Endothelial cell of umbilical vein (primary cell): Measurements from ENCODE around the gene UPF1. TPM values are rescaled to one million over a fixed set of nuclear protein-coding genes. Genes with fewer than 3 reads are reported as not detected.

Experiments
- BruUV-seq: library from RNA; stranded (reverse); fragments of 400-500 nt; replicated peaks from 2 replicates; lab custom pipeline; 2021; lab: Mats Ljungman, UMichigan
- CTCF ChIA-PET: fragments of 300-600, 350-600 bp; sonication (Branson Sonifier 250); formaldehyde crosslinking; loops from one replicate; lab custom pipeline; 2021; ENCODE audit warnings: antibody characterized with exemption, inconsistent platforms; lab: Charles Lee
- POLR2A ChIA-PET: fragments of 300-600, 350-600 bp; sonication (Branson Sonifier 250); formaldehyde crosslinking; loops from one replicate; lab custom pipeline; 2021; ENCODE audit warnings: antibody characterized with exemption, inconsistent platforms; lab: Charles Lee
- DNase-seq: peaks from one replicate; pipeline ENCODE4 v3.0.0-alpha.2; 2011; ENCODE audit warnings: low read depth, low spot score
- FAIRE-seq: peaks from 2 replicates; lab custom pipeline; 2011; peaks lifted over from hg19 to GRCh38; lab: Jason Lieb, UNC
- H2AFZ ChIP-seq: 2 replicates; pipeline ENCODE4 v1.6.0; 2012; ENCODE audit warnings: low read depth, low read length, control low read depth, inconsistent platforms
- H3K27ac ChIP-seq: 2 replicates; pipeline ENCODE4 v1.5.1; 2011; ENCODE audit warnings: low read depth, mild to moderate bottlenecking, control low read depth, low read length, moderate library complexity; ENCODE audit not compliant: insufficient read depth
- H3K27me3 ChIP-seq, 2 experiments: 2 replicates each; pipeline versions ENCODE4 v1.6.0 to v1.6.1; 2011; ENCODE audit warnings: low read length in 2 of 2, mixed read lengths in 1 of 2; ENCODE audit not compliant: control insufficient read depth in 2 of 2, insufficient read depth in 2 of 2
- H3K36me3 ChIP-seq, 2 experiments: 2 replicates in 1 of 2; 3 replicates in 1 of 2; pipeline ENCODE4 v1.5.1; 2011; ENCODE audit warnings: low read length in 2 of 2, mild to moderate bottlenecking in 1 of 2, moderate library complexity in 1 of 2; ENCODE audit not compliant: control insufficient read depth in 2 of 2, insufficient read depth in 2 of 2; ENCODE audit errors: extremely low read depth in 1 of 2
- H3K4me1 ChIP-seq: 3 replicates; pipeline ENCODE4 v1.5.1; 2011; ENCODE audit warnings: mild to moderate bottlenecking, low read length; ENCODE audit not compliant: control insufficient read depth, insufficient read depth; ENCODE audit errors: extremely low read depth
- H3K4me2 ChIP-seq: 2 replicates; pipeline ENCODE4 v1.6.1; 2011; ENCODE audit warnings: low read length, control low read depth, mixed read lengths; ENCODE audit not compliant: insufficient read depth
- H3K4me3 ChIP-seq, 3 experiments: fragments of 200-600 bp in 1 of 3; sonication (generic), shearing (Covaris generic) in 1 of 3; replicated peaks in 1 of 3; 2 replicates each; pipeline ENCODE4 v1.5.1; 2011 to 2016; ENCODE audit warnings: control low read depth in 3 of 3, low read length in 3 of 3, mild to moderate bottlenecking in 2 of 3, inconsistent platforms in 1 of 3, low read depth in 1 of 3, moderate library complexity in 1 of 3; ENCODE audit not compliant: insufficient read depth in 1 of 3
- H3K79me2 ChIP-seq: 2 replicates; pipeline ENCODE4 v1.6.0; 2012; ENCODE audit warnings: low read length, inconsistent platforms; ENCODE audit not compliant: control insufficient read depth, insufficient read depth
- H3K9ac ChIP-seq: replicated peaks from 2 replicates; pipeline ENCODE3; 2011; ENCODE audit warnings: low read length, control low read depth; ENCODE audit not compliant: insufficient read depth; ENCODE audit errors: extremely low read depth
- H3K9me1 ChIP-seq: replicated peaks from 3 replicates; pipeline ENCODE4 v1.6.0; 2011; ENCODE audit warnings: mild to moderate bottlenecking, low read length; ENCODE audit not compliant: control insufficient read depth, insufficient read depth; ENCODE audit errors: extremely low read depth
- H3K9me3 ChIP-seq: replicated peaks from 2 replicates; pipeline ENCODE4 v1.5.1; 2012; ENCODE audit warnings: low read length, inconsistent platforms; ENCODE audit not compliant: control insufficient read depth, insufficient read depth
- H4K20me1 ChIP-seq: replicated peaks from 2 replicates; pipeline ENCODE3; 2011; ENCODE audit warnings: mild to moderate bottlenecking, low read length; ENCODE audit not compliant: control insufficient read depth, insufficient read depth; ENCODE audit errors: extremely low read depth
- CTCF ChIP-seq, 2 donors: IDR thresholded peaks; 1 replicate in 1 of 2; 2 replicates in 1 of 2; pipeline ENCODE4 v1.5.1; 2011; ENCODE audit warnings: low read length in 2 of 2, mild to moderate bottlenecking in 2 of 2, moderate library complexity in 2 of 2, control low read depth in 1 of 2, inconsistent platforms in 1 of 2, low read depth in 1 of 2; ENCODE audit not compliant: insufficient read depth in 1 of 2; ENCODE audit errors: extremely low read depth in 1 of 2
- EZH2 ChIP-seq: IDR thresholded peaks from 2 replicates; pipeline ENCODE4 v1.6.1; 2012; ENCODE audit warnings: borderline replicate concordance, low read depth, mild to moderate bottlenecking, moderate library complexity, low read length, inconsistent platforms; ENCODE audit not compliant: severe bottlenecking
- FOS ChIP-seq: IDR thresholded peaks from 2 replicates; pipeline ENCODE4 v1.6.1; 2011; ENCODE audit warnings: mild to moderate bottlenecking, low read length, moderate library complexity, borderline replicate concordance; ENCODE audit not compliant: insufficient read depth
- GATA2 ChIP-seq: IDR thresholded peaks from 2 replicates; pipeline ENCODE4 v1.7.0; 2011; ENCODE audit warnings: low read depth, mild to moderate bottlenecking, moderate library complexity, mixed read lengths, low read length; ENCODE audit not compliant: insufficient read length, insufficient read depth
- JUN ChIP-seq: IDR thresholded peaks from 2 replicates; pipeline ENCODE4 v1.6.1; 2011; ENCODE audit warnings: borderline replicate concordance, low read depth; ENCODE audit not compliant: insufficient read length, insufficient read depth
- MAX ChIP-seq: IDR thresholded peaks from 2 replicates; pipeline ENCODE4 v1.6.1; 2011; ENCODE audit not compliant: insufficient read depth, insufficient read length
- MYC ChIP-seq: IDR thresholded peaks from one replicate; pipeline ENCODE4 v1.6.1; 2011; ENCODE audit warnings: mild to moderate bottlenecking, low read depth, low read length
- POLR2A ChIP-seq: IDR thresholded peaks from 2 replicates; pipeline ENCODE4 v1.6.1; 2012; ENCODE audit warnings: low read depth, mild to moderate bottlenecking, control low read depth, low read length
- POLR2AphosphoS5 ChIP-seq: IDR thresholded peaks from 2 replicates; pipeline ENCODE4 v1.6.1; 2012; ENCODE audit warnings: low read depth, mild to moderate bottlenecking, control low read depth, low read length, moderate library complexity; ENCODE audit not compliant: insufficient read depth
- dilution Hi-C: fragments of 300-500 bp; cut with MboI; formaldehyde crosslinking; loops from one replicate; pipeline ENCODE4 v1.15.0; 2019; ENCODE audit warnings: low sequenced_read_pairs; ENCODE audit not compliant: extremely low pct_ligation_motif_present
- intact Hi-C: fragments of 100-400 bp; cut with micrococcal nuclease; formaldehyde crosslinking; loops from one replicate; pipeline ENCODE4 v1.10.0; 2022
- polyA plus RNA-seq, 4 experiments: library from polyadenylated mRNA; depleted of rRNA in 3 of 4; stranded (reverse) in 3 of 4; unstranded in 1 of 4; fragments of >200 nt; gene quantifications; 2 replicates each; pipeline versions ENCODE4 v1.2.1 to v1.2.3, GENCODE V29; 2011 to 2012; ENCODE audit warnings: missing spikeins in 1 of 4
- total RNA-seq: library from RNA; stranded (reverse); gene quantifications from 2 replicates; pipeline ENCODE4 v1.2.3, GENCODE V29; 2021

UPF1 gene
- total and polyA plus RNA-seq, 2 donors (not counting 3 experiments of a cell fraction or from before 2014, with no cell fraction given), result 65.9 to 68.2 TPM

DNA sequence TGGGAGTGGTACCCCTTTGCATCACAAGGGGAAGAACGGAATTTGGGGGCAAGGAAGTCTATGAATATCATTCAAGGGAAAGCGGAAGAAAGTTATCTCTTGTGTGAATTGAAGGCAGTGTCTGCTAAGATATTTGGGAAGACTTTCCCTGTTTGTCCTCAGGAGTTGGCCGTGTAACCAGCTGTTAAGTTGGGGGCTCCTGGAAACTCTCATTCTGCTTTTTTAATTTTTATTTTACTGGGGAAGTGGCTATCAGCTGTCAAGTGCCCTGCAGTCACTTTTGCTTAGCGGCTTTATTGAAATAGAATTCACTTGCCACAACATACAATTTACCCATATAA is 2.9 kb downstream of the UPF1 start:
- DNase-seq (no peak), FAIRE-seq (no peak)
- no TSS peak for BruUV-seq
- Histone ChIP-seq H3K79me2 (peaks cover 77% of the 10 kb centered on the region), H3K9ac (no peak overlapping the region), H2AFZ (no peak overlapping the region), H3K9me1 (no peaks in the 10 kb centered on the region), H3K27ac (no peak overlapping the region), H4K20me1 (peaks cover 9% of the 10 kb centered on the region), H3K4me2 (peak overlapping the region; percentile 96), H3K4me1 (peaks cover 30% of the 10 kb centered on the region), H3K4me3 (peak overlapping the region in 1 of 3 experiments; percentile 86), H3K9me3 (no peaks in the 10 kb centered on the region), H3K27me3 (no peaks in the 10 kb centered on the region), H3K36me3 (peaks cover 0 to 4% of the 10 kb centered on the region in 2 experiments)
- dilution Hi-C loops, result no loop called here
- POLR2A ChIA-PET, result no interaction called here
- intact Hi-C loops, result no loop called here
- TF ChIP-seq FOS (no peak), MAX (no peak), POLR2A (no peak), EZH2 (no peak), MYC (no peak), GATA2 (no peak), JUN (no peak), CTCF (IDR thresholded peaks at IDR 0.05; ENCODE audit: extremely low read depth in 1 of 2, insufficient read depth in 1 of 2, low read depth in 1 of 2, low read length in 2 of 2) (no peak), POLR2AphosphoS5 (no peak)
- CTCF ChIA-PET, result interaction anchor here (5.3 kb wide), 1 partner anchor 15 kb away, joined by 79 read pairs; no protein-coding TSS in a partner anchor
